PFSK-1 (cell line): ENCODE measurements around the gene DYNC2H1.

ENCODE experiments used
- FOXP2 ChIP-seq: optimal IDR thresholded peaks from 2 replicates; pipeline ENCODE3; 2011; ENCODE audit warnings: borderline replicate concordance, control low read depth, inconsistent platforms; ENCODE audit not compliant: insufficient read depth; ENCODE audit errors: extremely low read length, extremely low read depth
- POLR2AphosphoS5 ChIP-seq: IDR thresholded peaks from 2 replicates; pipeline ENCODE4 v1.6.1; 2012; ENCODE audit warnings: low read depth, mild to moderate bottlenecking, control low read depth, low read length, moderate library complexity
- SIN3A ChIP-seq: IDR thresholded peaks from 2 replicates; pipeline ENCODE4 v1.6.1; 2012; ENCODE audit warnings: mild to moderate bottlenecking, low read length, moderate library complexity, borderline replicate concordance; ENCODE audit not compliant: insufficient read depth
- TAF1 ChIP-seq: IDR thresholded peaks from 2 replicates; pipeline ENCODE4 v1.6.1; 2012; ENCODE audit warnings: low read length, control low read depth, borderline replicate concordance; ENCODE audit not compliant: insufficient read depth
- TF ChIP-seq, protein P1 (sequence below), 2 experiments: IDR thresholded peaks; 2 replicates each; pipeline versions ENCODE4 v1.6.1 to v1.8.0; 2011 to 2012; ENCODE audit warnings: low read depth in 2 of 2, low read length in 2 of 2, control low read depth in 1 of 2, inconsistent platforms in 1 of 2, mild to moderate bottlenecking in 1 of 2, moderate library complexity in 1 of 2; ENCODE audit not compliant: insufficient read depth in 1 of 2

DNA sequence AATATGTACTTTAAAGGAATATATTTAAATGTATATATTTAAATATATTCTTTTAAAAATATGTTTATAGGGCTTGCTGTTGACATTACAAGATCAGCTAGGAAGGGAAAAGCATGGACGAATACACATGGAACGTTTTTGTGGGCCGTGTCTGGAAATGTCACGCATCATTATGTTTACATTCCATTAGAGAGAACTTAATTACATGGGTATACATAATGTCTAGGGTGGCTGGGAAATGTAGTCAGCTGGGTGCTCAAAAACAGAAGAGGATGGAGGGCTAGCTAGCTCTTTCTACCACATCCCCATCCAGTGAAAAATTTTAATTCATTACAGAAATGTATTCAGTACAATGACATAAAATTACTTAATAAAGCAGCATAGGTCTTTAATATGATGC is 371.2 kb downstream of the DYNC2H1 start:
- TF ChIP-seq POLR2AphosphoS5 (no peak), TAF1 (no peak), FOXP2 (no peak), SIN3A (no peak)
- TF ChIP-seq, protein P1, sequence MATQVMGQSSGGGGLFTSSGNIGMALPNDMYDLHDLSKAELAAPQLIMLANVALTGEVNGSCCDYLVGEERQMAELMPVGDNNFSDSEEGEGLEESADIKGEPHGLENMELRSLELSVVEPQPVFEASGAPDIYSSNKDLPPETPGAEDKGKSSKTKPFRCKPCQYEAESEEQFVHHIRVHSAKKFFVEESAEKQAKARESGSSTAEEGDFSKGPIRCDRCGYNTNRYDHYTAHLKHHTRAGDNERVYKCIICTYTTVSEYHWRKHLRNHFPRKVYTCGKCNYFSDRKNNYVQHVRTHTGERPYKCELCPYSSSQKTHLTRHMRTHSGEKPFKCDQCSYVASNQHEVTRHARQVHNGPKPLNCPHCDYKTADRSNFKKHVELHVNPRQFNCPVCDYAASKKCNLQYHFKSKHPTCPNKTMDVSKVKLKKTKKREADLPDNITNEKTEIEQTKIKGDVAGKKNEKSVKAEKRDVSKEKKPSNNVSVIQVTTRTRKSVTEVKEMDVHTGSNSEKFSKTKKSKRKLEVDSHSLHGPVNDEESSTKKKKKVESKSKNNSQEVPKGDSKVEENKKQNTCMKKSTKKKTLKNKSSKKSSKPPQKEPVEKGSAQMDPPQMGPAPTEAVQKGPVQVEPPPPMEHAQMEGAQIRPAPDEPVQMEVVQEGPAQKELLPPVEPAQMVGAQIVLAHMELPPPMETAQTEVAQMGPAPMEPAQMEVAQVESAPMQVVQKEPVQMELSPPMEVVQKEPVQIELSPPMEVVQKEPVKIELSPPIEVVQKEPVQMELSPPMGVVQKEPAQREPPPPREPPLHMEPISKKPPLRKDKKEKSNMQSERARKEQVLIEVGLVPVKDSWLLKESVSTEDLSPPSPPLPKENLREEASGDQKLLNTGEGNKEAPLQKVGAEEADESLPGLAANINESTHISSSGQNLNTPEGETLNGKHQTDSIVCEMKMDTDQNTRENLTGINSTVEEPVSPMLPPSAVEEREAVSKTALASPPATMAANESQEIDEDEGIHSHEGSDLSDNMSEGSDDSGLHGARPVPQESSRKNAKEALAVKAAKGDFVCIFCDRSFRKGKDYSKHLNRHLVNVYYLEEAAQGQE (IDR thresholded peaks at IDR 0.05; ENCODE audit: insufficient read depth in 1 of 2, low read depth in 2 of 2, low read length in 2 of 2): no peak
